Mesothelial cell of epicardium (in vitro differentiated cells): ENCODE results near the gene CISTR. TPM values are rescaled to one million over a fixed set of nuclear protein-coding genes. Genes with fewer than 3 reads are reported as not detected.

Source experiments
- DNase-seq, 2 experiments: peaks; one replicate each; pipeline ENCODE4 v3.0.0; 2021; ENCODE audit warnings: low spot score in 2 of 2; ENCODE audit not compliant: unreplicated experiment in 2 of 2
- H3K27ac Mint-ChIP-seq: 2 replicates; pipeline ENCODE4 v1.8.0; 2021; ENCODE audit warnings: mixed read lengths
- H3K27me3 Mint-ChIP-seq: 2 replicates; pipeline ENCODE4 v1.8.0; 2021; ENCODE audit warnings: low read depth, mixed read lengths
- H3K36me3 Mint-ChIP-seq: 2 replicates; pipeline ENCODE4 v1.8.0; 2021; ENCODE audit warnings: mixed read lengths
- H3K4me1 Mint-ChIP-seq: 2 replicates; pipeline ENCODE4 v1.8.0; 2021; ENCODE audit warnings: mixed read lengths
- H3K4me3 Mint-ChIP-seq: 2 replicates; pipeline ENCODE4 v1.8.0; 2021; ENCODE audit warnings: mild to moderate bottlenecking, moderate library complexity, mixed read lengths
- H3K9me3 Mint-ChIP-seq: 2 replicates; pipeline ENCODE4 v1.8.0; 2021; ENCODE audit warnings: mixed read lengths
- CTCF ChIP-seq: fragments of 200-600 bp; sonication (generic); IDR thresholded peaks from one replicate; pipeline ENCODE4 v1.5.0; 2021; ENCODE audit warnings: antibody characterized with exemption; ENCODE audit not compliant: unreplicated experiment
- total RNA-seq: library from RNA; stranded (reverse); gene quantifications from 3 replicates; pipeline ENCODE4 v1.2.1, GENCODE V29; 2021

The CISTR gene
- total RNA-seq, 1 donor from 2014 or later: not detected

- Mint-ChIP-seq H3K36me3 (no peaks in the 10 kb centered on the region), H3K4me1 (peaks cover 43% of the 10 kb centered on the region), H3K4me3 (peak overlapping the region; percentile 43), H3K27me3 (peaks cover 67% of the 10 kb centered on the region), H3K27ac (no peak overlapping the region), H3K9me3 (no peaks in the 10 kb centered on the region)
- TF ChIP-seq CTCF: peak; percentile 92
- DNase-seq: peak in 1 of 2 experiments; percentile 90
Observed at GRCh38 chr12:53757101-53757770, 5.5 kb upstream of the CISTR start.

GRCh38 chr12:53756300-53757100 is 4.7 kb upstream of the CISTR start:
- Mint-ChIP-seq H3K4me1 (peaks cover 46% of the 10 kb centered on the region), H3K9me3 (no peaks in the 10 kb centered on the region), H3K4me3 (no peak overlapping the region), H3K27me3 (peaks cover 63% of the 10 kb centered on the region), H3K36me3 (no peaks in the 10 kb centered on the region), H3K27ac (no peak overlapping the region)
- DNase-seq: no peak
- TF ChIP-seq CTCF: no peak

GRCh38 chr12:53755893-53756292 is 4.1 kb upstream of the CISTR start:
- Mint-ChIP-seq H3K36me3 (no peaks in the 10 kb centered on the region), H3K9me3 (no peaks in the 10 kb centered on the region), H3K27ac (no peak overlapping the region), H3K4me3 (no peak overlapping the region), H3K27me3 (peaks cover 57% of the 10 kb centered on the region), H3K4me1 (peaks cover 47% of the 10 kb centered on the region)
- no peak for TF ChIP-seq CTCF
- no peak for DNase-seq

GRCh38 chr12:53755451-53755891 is 3.7 kb upstream of the CISTR start:
- peaks cover 53% of the 10 kb centered on the region for H3K27me3 Mint-ChIP-seq
- no peak overlapping the region for H3K27ac Mint-ChIP-seq
- H3K4me1 Mint-ChIP-seq: peaks cover 51% of the 10 kb centered on the region
- no peak overlapping the region for H3K4me3 Mint-ChIP-seq
- H3K9me3 Mint-ChIP-seq: no peaks in the 10 kb centered on the region
- no peaks in the 10 kb centered on the region for H3K36me3 Mint-ChIP-seq
- no peak for TF ChIP-seq CTCF
- no peak for DNase-seq

GRCh38 chr12:53754633-53755264 is 3.0 kb upstream of the CISTR start:
- no peak for DNase-seq
- H3K4me1 Mint-ChIP-seq: peaks cover 49% of the 10 kb centered on the region
- H3K4me3 Mint-ChIP-seq: no peak overlapping the region
- H3K27ac Mint-ChIP-seq: no peak overlapping the region
- TF ChIP-seq CTCF: no peak
- peaks cover 46% of the 10 kb centered on the region for H3K27me3 Mint-ChIP-seq
- no peaks in the 10 kb centered on the region for H3K9me3 Mint-ChIP-seq
- H3K36me3 Mint-ChIP-seq: no peaks in the 10 kb centered on the region
